ENCODE results near the gene INAFM2.

DNA sequence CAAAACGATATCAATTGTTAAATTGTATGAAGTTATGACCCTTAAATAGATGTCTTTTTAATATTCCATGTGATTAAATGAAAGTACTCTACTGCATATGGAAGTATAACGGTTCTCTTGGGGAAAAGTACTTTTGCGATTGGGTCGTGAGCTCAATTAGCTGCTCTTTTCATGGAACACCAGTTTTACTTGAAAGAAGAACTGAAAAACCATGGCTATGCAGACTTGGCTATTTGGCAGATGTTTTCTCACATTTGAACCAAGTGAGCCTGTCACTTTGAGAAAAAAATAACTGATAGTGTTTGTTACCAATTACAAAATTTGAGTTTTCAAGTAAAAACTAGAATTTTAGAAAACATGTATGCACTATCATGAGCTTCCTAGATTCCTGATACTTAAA lies 5.9 kb upstream of the INAFM2 start:
- TF ChIP-seq, protein P1, sequence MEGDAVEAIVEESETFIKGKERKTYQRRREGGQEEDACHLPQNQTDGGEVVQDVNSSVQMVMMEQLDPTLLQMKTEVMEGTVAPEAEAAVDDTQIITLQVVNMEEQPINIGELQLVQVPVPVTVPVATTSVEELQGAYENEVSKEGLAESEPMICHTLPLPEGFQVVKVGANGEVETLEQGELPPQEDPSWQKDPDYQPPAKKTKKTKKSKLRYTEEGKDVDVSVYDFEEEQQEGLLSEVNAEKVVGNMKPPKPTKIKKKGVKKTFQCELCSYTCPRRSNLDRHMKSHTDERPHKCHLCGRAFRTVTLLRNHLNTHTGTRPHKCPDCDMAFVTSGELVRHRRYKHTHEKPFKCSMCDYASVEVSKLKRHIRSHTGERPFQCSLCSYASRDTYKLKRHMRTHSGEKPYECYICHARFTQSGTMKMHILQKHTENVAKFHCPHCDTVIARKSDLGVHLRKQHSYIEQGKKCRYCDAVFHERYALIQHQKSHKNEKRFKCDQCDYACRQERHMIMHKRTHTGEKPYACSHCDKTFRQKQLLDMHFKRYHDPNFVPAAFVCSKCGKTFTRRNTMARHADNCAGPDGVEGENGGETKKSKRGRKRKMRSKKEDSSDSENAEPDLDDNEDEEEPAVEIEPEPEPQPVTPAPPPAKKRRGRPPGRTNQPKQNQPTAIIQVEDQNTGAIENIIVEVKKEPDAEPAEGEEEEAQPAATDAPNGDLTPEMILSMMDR (IDR thresholded peaks at IDR 0.05 in 8 of 11, conservative IDR thresholded peaks at IDR 0.05 in 3 of 11) = no peak
- no peak for TF ChIP-seq POLR2A (IDR thresholded peaks at IDR 0.05)
- no peak for TF ChIP-seq POLR2AphosphoS5 (IDR thresholded peaks at IDR 0.05)
